ENCODE results near the gene F3. TPM values are rescaled to one million over a fixed set of nuclear protein-coding genes. Genes with fewer than 3 reads are reported as not detected.
A peak's percentile ranks its signal among the peaks of the same experiment; 100 is the strongest.
"Not testable (repeated sequence)": the region's sequence is repeated elsewhere in the genome, so short reads cannot be mapped to it uniquely, and the experiment has no call there.

F3 gene
- total and polyA plus RNA-seq, 5 donors = 16.7 to 26.4 (median 18.8) TPM

DNA sequence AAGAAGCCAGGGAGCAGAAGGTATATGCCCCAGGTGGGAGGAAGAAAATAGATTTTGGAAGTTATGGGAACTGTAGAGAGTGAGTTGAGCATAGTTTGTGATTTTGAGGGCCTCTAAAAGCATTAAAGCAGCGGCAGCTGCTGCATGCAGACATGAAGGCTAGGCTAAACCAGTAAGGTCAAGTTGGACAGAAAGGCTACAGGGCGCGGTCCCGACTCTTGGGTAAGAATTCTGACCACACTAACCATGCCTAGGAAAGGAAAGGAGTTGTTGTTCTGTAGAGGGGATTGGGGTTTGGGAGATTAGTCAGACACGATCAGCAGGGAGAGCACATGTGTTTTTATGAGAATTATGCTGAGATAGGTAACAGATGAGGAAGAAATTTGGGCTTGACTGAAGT lies 27.2 kb upstream of the F3 start:
- ATAC-seq; H3K4me3 ChIP-seq (ENCODE audit: low read length); H3K4me1 ChIP-seq (ENCODE audit: control insufficient read depth, insufficient read depth, low read length); DNase-seq; H3K27ac ChIP-seq (ENCODE audit: low read length); intact Hi-C loops (cut with DNase I); H3K9me3 ChIP-seq (ENCODE audit: control insufficient read depth, low read length); H3K27me3 ChIP-seq (ENCODE audit: control insufficient read depth, insufficient read depth): not testable (repeated sequence)
- WGBS = 85% methylated on average over 5 of the region's 5 CpGs

DNA sequence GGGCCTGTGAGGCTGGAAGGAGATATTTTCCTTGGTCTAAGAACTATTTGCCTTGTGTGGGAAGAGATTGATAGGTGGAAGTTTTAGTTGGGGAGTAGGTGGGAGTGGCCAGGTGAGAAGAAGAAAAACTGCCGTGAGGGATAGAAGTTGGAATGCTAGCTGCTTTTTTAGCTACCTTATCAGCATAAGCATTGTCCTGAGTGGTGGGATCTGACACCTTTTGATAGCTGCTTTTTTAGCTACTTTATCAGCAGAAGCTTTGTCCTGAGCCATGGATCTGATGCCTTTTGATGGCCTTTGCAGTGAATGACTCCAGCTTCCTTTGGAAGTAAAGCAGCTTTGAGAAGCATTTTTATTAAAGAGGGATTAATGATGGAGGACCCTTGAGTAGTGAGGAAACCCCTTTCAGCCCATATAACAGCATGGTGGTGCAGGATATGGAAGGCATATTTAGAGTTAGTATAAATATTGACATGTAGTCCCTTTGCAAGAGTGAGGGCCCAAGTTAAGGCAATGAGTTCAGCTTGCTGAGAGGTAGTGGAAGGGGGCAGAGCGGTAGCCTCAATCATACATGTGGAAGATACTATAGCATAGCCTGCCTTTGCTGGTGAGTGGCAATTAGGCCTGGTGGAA lies 26.5 kb upstream of the F3 start:
- DNase-seq; intact Hi-C loops (cut with DNase I); H3K4me3 ChIP-seq (ENCODE audit: low read length); ATAC-seq; H3K27me3 ChIP-seq (ENCODE audit: control insufficient read depth, insufficient read depth); H3K27ac ChIP-seq (ENCODE audit: low read length); H3K9me3 ChIP-seq (ENCODE audit: control insufficient read depth, low read length); H3K4me1 ChIP-seq (ENCODE audit: control insufficient read depth, insufficient read depth, low read length): not testable (repeated sequence)
- WGBS = 84% methylated on average over 2 of the region's 2 CpGs

DNA sequence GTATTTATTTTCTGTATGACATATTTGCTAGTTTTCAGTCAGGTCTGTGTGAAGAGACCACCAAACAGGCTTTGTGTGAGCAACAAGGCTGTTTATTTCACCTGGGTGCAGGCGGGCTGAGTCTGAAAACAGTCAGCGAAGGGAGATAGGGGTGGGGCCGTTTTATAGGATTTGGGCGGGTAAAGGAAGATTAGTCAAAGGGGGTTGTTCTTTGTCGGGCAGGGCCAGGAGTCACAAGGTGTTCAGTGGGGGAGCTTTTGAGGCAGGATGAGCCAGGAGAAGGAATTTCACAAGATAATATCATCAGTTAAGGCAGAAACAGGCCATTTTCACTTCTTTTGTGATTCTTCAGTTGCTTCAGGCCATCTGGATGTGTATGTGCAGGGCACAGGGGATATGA lies 24.9 kb upstream of the F3 start:
- ATAC-seq; H3K4me1 ChIP-seq (ENCODE audit: control insufficient read depth, insufficient read depth, low read length); H3K27ac ChIP-seq (ENCODE audit: low read length); DNase-seq; H3K27me3 ChIP-seq (ENCODE audit: control insufficient read depth, insufficient read depth); intact Hi-C loops (cut with DNase I); H3K4me3 ChIP-seq (ENCODE audit: low read length); H3K9me3 ChIP-seq (ENCODE audit: control insufficient read depth, low read length): not testable (repeated sequence)
- 65% methylated on average over 5 of the region's 5 CpGs for WGBS

DNA sequence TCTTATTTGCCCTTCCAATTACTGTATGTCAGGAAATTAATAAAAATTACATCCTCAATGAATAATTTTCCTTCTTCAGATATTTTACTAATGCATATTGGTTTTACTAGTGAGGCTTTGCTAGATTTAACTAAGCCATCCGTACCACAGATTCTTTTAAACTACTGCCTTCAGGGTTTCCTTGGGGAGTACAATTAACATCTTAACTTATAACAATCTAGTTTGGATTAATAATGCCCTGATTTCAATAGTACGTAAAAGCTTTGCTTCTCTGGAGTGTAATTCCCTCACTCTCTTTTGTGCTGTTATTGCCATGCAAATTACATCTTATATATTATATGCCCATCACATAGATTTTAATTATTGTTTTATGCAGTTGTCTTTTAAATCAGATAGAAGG lies 24.3 kb upstream of the F3 start:
- ATAC-seq = no peak
- H3K27me3 ChIP-seq (ENCODE audit: control insufficient read depth, insufficient read depth) = no peaks in the 10 kb centered on the region
- WGBS = 97% methylated on average over 2 of the region's 2 CpGs
- no peak overlapping the region for H3K27ac ChIP-seq (ENCODE audit: low read length)
- H3K4me1 ChIP-seq (ENCODE audit: control insufficient read depth, insufficient read depth, low read length) = no peaks in the 10 kb centered on the region
- H3K4me3 ChIP-seq (ENCODE audit: low read length) = no peak overlapping the region
- H3K9me3 ChIP-seq (ENCODE audit: control insufficient read depth, low read length) = no peaks in the 10 kb centered on the region
- intact Hi-C loops (cut with DNase I) = no loop called here
- DNase-seq = no peak

DNA sequence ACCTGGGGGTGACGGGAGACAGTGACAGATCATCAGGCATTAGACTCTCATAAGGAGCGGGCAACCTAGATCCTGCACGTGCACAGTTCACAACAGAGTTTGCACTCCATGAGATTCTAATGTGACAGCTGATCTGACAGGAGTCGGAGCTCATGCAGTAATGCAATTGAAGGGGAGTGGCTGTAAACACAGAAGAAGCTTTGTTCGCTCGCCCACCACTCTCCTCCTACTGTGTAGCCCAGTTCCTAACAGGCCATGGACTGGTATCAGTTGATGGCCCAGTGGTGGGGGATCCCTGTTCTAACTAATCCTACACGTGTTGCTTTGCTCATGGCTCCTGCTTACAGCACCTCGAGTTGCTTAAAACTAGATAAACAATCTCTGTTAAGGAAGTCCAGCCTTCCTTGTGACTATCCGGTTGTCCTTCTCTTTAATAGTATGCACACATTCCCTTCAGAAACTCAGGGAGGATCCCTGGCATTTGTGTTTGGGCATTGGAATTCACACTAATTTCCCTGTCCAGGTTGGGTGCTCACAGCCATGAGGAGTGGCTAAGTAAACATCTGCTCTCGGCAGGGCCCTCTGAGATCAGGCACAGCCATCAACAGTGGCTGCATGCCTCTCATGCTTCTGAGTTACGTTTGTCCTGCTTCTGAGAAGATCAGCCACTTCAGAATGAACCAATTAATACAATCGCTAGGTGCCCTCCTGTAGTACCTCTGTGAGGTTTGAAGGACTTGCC lies 21.1 kb upstream of the F3 start:
- no peak for DNase-seq
- H3K4me3 ChIP-seq (ENCODE audit: low read length) = no peak overlapping the region
- 71% methylated on average over 12 of the region's 12 CpGs for WGBS

DNA sequence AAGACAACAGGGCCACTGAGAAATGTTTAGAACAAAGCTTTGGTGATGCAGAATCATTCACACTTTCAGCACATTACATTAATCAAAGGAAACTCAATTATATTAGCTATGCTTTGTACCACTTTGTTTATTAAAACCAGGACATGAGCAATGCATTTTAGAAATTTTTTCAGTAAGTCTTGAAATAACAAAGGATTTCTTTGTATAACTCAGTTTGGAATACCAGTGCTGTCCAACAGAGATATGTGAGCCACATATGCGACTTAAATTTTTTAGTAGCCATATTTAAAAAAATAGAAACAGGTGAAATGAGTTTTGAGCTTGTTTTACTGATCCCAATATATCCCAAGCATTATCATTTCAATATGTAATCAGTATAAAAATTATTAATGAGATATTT lies 18.8 kb upstream of the F3 start:
- Histone ChIP-seq H3K27ac (ENCODE audit: low read length) (no peak overlapping the region), H3K9me3 (ENCODE audit: control insufficient read depth, low read length) (no peaks in the 10 kb centered on the region), H3K4me1 (ENCODE audit: control insufficient read depth, insufficient read depth, low read length) (no peaks in the 10 kb centered on the region), H3K4me3 (ENCODE audit: low read length) (no peak overlapping the region), H3K27me3 (ENCODE audit: control insufficient read depth, insufficient read depth) (no peaks in the 10 kb centered on the region)
- ATAC-seq (no peak), DNase-seq (no peak)
- 81% methylated on average over 1 of the region's 1 CpG for WGBS
- intact Hi-C loops (cut with DNase I) = no loop called here

More for the DNA sequence above, 21.1 kb upstream of the F3 start:
- Histone ChIP-seq H3K27ac (ENCODE audit: low read length) (no peak overlapping the region), H3K27me3 (ENCODE audit: control insufficient read depth, insufficient read depth) (no peaks in the 10 kb centered on the region), H3K4me1 (ENCODE audit: control insufficient read depth, insufficient read depth, low read length) (no peaks in the 10 kb centered on the region), H3K9me3 (ENCODE audit: control insufficient read depth, low read length) (no peaks in the 10 kb centered on the region)
- ATAC-seq = no peak
- intact Hi-C loops (cut with DNase I) = no loop called here

DNA sequence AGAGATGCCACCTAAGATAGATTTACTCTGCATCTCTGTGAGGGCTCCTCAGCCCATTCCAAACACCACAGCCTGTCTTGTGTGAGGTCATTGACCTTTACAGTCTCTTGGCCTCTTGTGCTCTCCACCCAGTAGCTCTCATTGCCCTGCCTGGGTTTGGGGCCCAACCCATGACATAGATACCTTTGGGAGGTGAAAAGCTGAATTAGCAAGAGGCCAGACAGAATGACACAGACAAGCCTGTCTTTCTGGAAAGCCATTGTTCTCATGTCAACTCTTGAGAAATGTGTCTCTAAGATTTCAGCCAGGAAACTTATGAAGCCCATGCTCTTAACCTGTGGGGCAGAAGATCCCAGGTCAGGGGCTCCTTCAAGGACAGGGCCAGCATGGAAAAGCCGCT lies 18.4 kb upstream of the F3 start:
- ATAC-seq = no peak
- 93% methylated on average over 1 of the region's 1 CpG for WGBS
- no peaks in the 10 kb centered on the region for H3K9me3 ChIP-seq (ENCODE audit: control insufficient read depth, low read length)
- H3K27me3 ChIP-seq (ENCODE audit: control insufficient read depth, insufficient read depth) = no peaks in the 10 kb centered on the region
- no peak for DNase-seq
- no peaks in the 10 kb centered on the region for H3K4me1 ChIP-seq (ENCODE audit: control insufficient read depth, insufficient read depth, low read length)
- H3K4me3 ChIP-seq (ENCODE audit: low read length) = no peak overlapping the region
- intact Hi-C loops (cut with DNase I) = no loop called here
- no peak overlapping the region for H3K27ac ChIP-seq (ENCODE audit: low read length)

DNA sequence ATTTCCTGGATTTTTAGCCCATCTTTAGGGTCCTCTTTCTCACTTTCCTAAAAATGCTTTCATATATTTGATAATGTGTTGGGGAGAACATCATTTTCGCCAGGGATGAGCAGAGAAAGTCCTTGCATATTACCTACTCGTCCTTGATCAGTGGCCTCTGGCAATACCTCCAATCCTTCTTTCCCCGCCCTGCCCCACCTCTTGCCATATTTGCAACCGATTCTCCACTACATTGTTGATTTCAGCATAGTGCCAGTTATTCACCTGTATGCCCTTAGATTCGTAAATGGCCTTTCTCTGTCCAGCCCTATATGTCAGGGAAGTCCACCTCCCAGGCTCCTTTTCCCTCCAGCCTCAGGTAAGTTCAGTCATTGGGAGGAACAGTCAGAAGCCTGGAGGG lies 13.5 kb upstream of the F3 start:
- 92% methylated on average over 5 of the region's 5 CpGs for WGBS
- intact Hi-C loops (cut with DNase I) = no loop called here
- no peak overlapping the region for H3K4me3 ChIP-seq (ENCODE audit: low read length)

DNA sequence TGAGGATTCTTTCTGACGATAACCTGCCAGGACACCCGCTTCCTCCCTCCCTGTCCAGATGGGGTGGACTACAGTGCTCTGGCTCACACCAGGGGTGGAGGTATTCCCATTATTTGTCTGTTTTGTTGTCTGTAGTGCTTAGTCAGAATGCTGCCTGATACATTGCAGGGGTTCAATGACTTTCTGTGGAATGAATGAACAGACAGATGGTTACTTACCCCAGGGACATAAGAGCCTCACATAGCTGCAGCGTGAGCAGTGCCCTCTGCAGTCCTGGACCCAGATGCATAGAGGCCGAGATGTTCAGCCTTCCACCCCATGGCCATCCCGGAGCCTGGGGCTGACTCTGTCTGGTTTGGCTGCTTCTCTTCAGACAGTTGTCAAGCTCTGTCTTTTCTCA lies 13.0 kb upstream of the F3 start:
- Histone ChIP-seq H3K27me3 (ENCODE audit: control insufficient read depth, insufficient read depth) (no peaks in the 10 kb centered on the region), H3K9me3 (ENCODE audit: control insufficient read depth, low read length) (no peaks in the 10 kb centered on the region), H3K4me3 (ENCODE audit: low read length) (no peak overlapping the region), H3K4me1 (ENCODE audit: control insufficient read depth, insufficient read depth, low read length) (no peaks in the 10 kb centered on the region), H3K27ac (ENCODE audit: low read length) (no peak overlapping the region)
- 89% methylated on average over 5 of the region's 5 CpGs for WGBS
- ATAC-seq = no peak
- no peak for DNase-seq
- intact Hi-C loops (cut with DNase I) = no loop called here

More for the DNA sequence above, 13.5 kb upstream of the F3 start:
- no peak overlapping the region for H3K27ac ChIP-seq (ENCODE audit: low read length)
- no peak for DNase-seq
- no peaks in the 10 kb centered on the region for H3K4me1 ChIP-seq (ENCODE audit: control insufficient read depth, insufficient read depth, low read length)
- H3K9me3 ChIP-seq (ENCODE audit: control insufficient read depth, low read length) = no peaks in the 10 kb centered on the region
- ATAC-seq = no peak
- H3K27me3 ChIP-seq (ENCODE audit: control insufficient read depth, insufficient read depth) = no peaks in the 10 kb centered on the region

DNA sequence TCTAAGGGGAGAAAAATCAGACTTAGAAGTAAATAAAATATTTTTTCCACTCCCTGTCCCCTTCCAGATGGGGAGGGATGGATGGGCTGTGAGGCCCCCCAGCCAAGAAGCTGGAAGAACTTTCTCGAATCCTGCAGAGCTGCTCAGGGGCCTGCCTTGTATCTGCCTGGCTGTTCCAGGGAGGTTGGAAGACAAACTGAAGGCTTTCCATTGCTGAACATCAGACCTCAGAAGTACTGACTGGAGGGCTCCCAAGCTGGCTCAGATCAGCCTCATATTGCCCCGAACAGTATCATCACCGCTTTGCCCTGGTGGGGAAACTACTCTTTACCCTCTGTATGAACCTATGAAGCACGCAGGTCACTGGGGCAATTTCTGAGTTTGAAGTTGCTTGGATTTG lies 12.4 kb upstream of the F3 start:
- H3K9me3 ChIP-seq (ENCODE audit: control insufficient read depth, low read length) = no peaks in the 10 kb centered on the region
- H3K4me1 ChIP-seq (ENCODE audit: control insufficient read depth, insufficient read depth, low read length) = no peaks in the 10 kb centered on the region
- DNase-seq = no peak
- no peak for ATAC-seq
- intact Hi-C loops (cut with DNase I) = no loop called here
- no peaks in the 10 kb centered on the region for H3K27me3 ChIP-seq (ENCODE audit: control insufficient read depth, insufficient read depth)
- H3K4me3 ChIP-seq (ENCODE audit: low read length) = no peak overlapping the region
- 75% methylated on average over 4 of the region's 4 CpGs for WGBS
- H3K27ac ChIP-seq (ENCODE audit: low read length) = no peak overlapping the region

DNA sequence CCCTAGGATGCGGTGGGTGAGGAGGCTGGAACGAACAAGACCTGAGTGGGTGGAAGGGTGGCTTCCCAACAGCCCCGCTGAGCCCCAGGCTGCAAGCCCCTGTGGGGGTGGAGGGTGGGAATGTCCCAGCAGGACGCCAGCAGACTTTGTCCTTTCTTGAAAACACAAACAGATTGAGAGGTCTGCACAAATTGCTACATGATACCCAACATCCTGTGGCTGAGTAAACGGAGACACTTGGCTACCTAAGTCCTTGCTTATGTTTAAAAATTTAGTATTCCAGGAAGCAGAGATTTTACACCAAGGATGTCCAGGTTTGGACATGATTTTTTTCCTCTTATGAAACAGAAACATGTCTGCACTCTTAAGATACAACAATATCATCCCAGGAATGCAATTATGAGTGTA lies 11.8 kb upstream of the F3 start:
- Histone ChIP-seq H3K4me1 (ENCODE audit: control insufficient read depth, insufficient read depth, low read length) (no peaks in the 10 kb centered on the region), H3K27ac (ENCODE audit: low read length) (no peak overlapping the region), H3K27me3 (ENCODE audit: control insufficient read depth, insufficient read depth) (no peaks in the 10 kb centered on the region), H3K9me3 (ENCODE audit: control insufficient read depth, low read length) (no peaks in the 10 kb centered on the region), H3K4me3 (ENCODE audit: low read length) (no peak overlapping the region)
- intact Hi-C loops (cut with DNase I) = no loop called here
- ATAC-seq = peak in 1 of 2 donors; percentile 22
- 43% methylated on average over 5 of the region's 5 CpGs for WGBS
- no peak for DNase-seq
